GM23248 (cell line): ENCODE measurements around the gene PIAS1. TPM values are rescaled to one million over a fixed set of nuclear protein-coding genes. Genes with fewer than 3 reads are reported as not detected.

ENCODE experiments used
- DNase-seq: peaks from one replicate; pipeline ENCODE4 v3.0.0-alpha.2; 2015
- H2AFZ ChIP-seq: fragments of 200-600 bp; sonication (generic); 2 replicates; pipeline ENCODE4 v1.6.1; 2016; ENCODE audit warnings: antibody characterized with exemption
- H3F3A ChIP-seq: fragments of 200-600 bp; sonication (generic); 2 replicates; pipeline ENCODE4 v1.6.1; 2016; ENCODE audit warnings: mild to moderate bottlenecking, antibody characterized with exemption, mixed run types; ENCODE audit not compliant: insufficient read depth
- H3K27ac ChIP-seq: fragments of 200-600 bp; sonication (generic); 2 replicates; pipeline ENCODE4 v1.5.1; 2016; ENCODE audit warnings: mild to moderate bottlenecking
- H3K27me3 ChIP-seq: fragments of 200-600 bp; sonication (generic); replicated peaks from 2 replicates; pipeline ENCODE4 v1.6.1; 2016; ENCODE audit warnings: mild to moderate bottlenecking; ENCODE audit not compliant: insufficient read depth
- H3K36me3 ChIP-seq: fragments of 200-600 bp; sonication (generic); 2 replicates; pipeline ENCODE4 v1.6.1; 2016; ENCODE audit warnings: low read depth, mild to moderate bottlenecking
- H3K4me1 ChIP-seq: fragments of 200-600 bp; sonication (generic); 2 replicates; pipeline ENCODE4 v1.6.1; 2016; ENCODE audit warnings: mild to moderate bottlenecking; ENCODE audit not compliant: insufficient read depth
- H3K4me2 ChIP-seq: fragments of 200-600 bp; sonication (generic); one replicate; pipeline ENCODE4 v1.6.1; 2016; ENCODE audit warnings: mild to moderate bottlenecking; ENCODE audit not compliant: unreplicated experiment
- H3K4me3 ChIP-seq: fragments of 200-600 bp; sonication (generic); 2 replicates; pipeline ENCODE4 v1.5.1; 2016; ENCODE audit warnings: mild to moderate bottlenecking
- H3K79me2 ChIP-seq: fragments of 200-600 bp; sonication (generic); 2 replicates; pipeline ENCODE4 v1.6.1; 2016; ENCODE audit warnings: mild to moderate bottlenecking; ENCODE audit not compliant: insufficient read depth
- H3K9ac ChIP-seq: fragments of 200-600 bp; sonication (generic); 2 replicates; pipeline ENCODE4 v1.6.1; 2016; ENCODE audit warnings: mild to moderate bottlenecking
- H3K9me2 ChIP-seq: fragments of 200-600 bp; sonication (generic); 2 replicates; pipeline ENCODE4 v1.6.1; 2016; ENCODE audit warnings: mixed run types, mild to moderate bottlenecking, moderate library complexity; ENCODE audit not compliant: insufficient read depth
- H3K9me3 ChIP-seq: fragments of 200-600 bp; sonication (generic); one replicate; pipeline ENCODE4 v1.6.1; 2017; ENCODE audit warnings: low read depth
- H4K20me1 ChIP-seq: fragments of 200-600 bp; sonication (generic); 2 replicates; pipeline ENCODE4 v1.6.0; 2016; ENCODE audit not compliant: insufficient read depth
- EZH2 ChIP-seq: fragments of 200-600 bp; sonication (generic); IDR thresholded peaks from 2 replicates; pipeline ENCODE4 v1.6.1; 2018; ENCODE audit warnings: antibody characterized with exemption, mild to moderate bottlenecking; ENCODE audit not compliant: insufficient read depth, poor library complexity, severe bottlenecking
- EZH2phosphoT487 ChIP-seq: fragments of 200-600 bp; sonication (generic); IDR thresholded peaks from 2 replicates; pipeline ENCODE4 v1.6.1; 2018; ENCODE audit warnings: antibody characterized with exemption, moderate library complexity, mild to moderate bottlenecking, low read depth; ENCODE audit not compliant: insufficient read depth
- WGBS, 2 experiments: methylation state at CpG; one replicate each; pipeline ENCODE4 v1.1.6; 2015 to 2017; ENCODE audit warnings: low lambda C conversion rate in 2 of 2, low coverage in 1 of 2; ENCODE audit errors: missing lambda C conversion rate in 2 of 2; 5-methylcytosine and 5-hydroxymethylcytosine counted together
- in situ Hi-C: fragments of 300-500 bp; cut with MboI; formaldehyde crosslinking; loops from 2 replicates; pipeline ENCODE4 v1.15.0; 2020
- polyA plus RNA-seq: library from polyadenylated mRNA; unstranded; fragments of >200 nt; fragmentation: Nextera tagmentation; extraction: Ambion mirVana; gene quantifications from 2 replicates; pipeline ENCODE4 v1.2.1, GENCODE V29; 2016
- total RNA-seq: library from RNA; depleted of rRNA; stranded (reverse); fragments of >200 nt; shearing (Covaris generic); gene quantifications from 2 replicates; pipeline ENCODE4 v1.2.3, GENCODE V29; 2014

PIAS1 gene
- total and polyA plus RNA-seq, 2 experiments from 2014 or later = 14.8 to 34.4 TPM

GRCh38 chr15:68080334-68080733 is 26.2 kb downstream of the PIAS1 start:
- peaks cover 42% of the 10 kb centered on the region; the same call in 1 of the 2 replicates for H4K20me1 ChIP-seq
- TF ChIP-seq EZH2phosphoT487 (no peak), EZH2 (no peak)
- WGBS, 2 experiments = 93 to 98% methylated on average over 1 of the region's 1 CpG

GRCh38 chr15:68080783-68081182 is 26.7 kb downstream of the PIAS1 start:
- peaks cover 41% of the 10 kb centered on the region; the same call in 1 of the 2 replicates for H4K20me1 ChIP-seq
- H3K4me2 ChIP-seq = no peak overlapping the region
- in situ Hi-C loops = no loop called here
- peaks cover 100% of the 10 kb centered on the region for H3K79me2 ChIP-seq
- DNase-seq = no peak
- H3K27ac ChIP-seq = no peak overlapping the region
- H3K9ac ChIP-seq = no peak overlapping the region
- H3K4me3 ChIP-seq = no peak overlapping the region
- no peaks in the 10 kb centered on the region for H3K27me3 ChIP-seq
- no peak overlapping the region for H2AFZ ChIP-seq
- 58 to 61% methylated on average over 3 of the region's 3 CpGs for WGBS, 2 experiments
- H3K9me3 ChIP-seq = no peaks in the 10 kb centered on the region
- TF ChIP-seq EZH2phosphoT487 = no peak
- H3F3A ChIP-seq = no peaks in the 10 kb centered on the region
- H3K36me3 ChIP-seq = no peaks in the 10 kb centered on the region
- no peaks in the 10 kb centered on the region for H3K4me1 ChIP-seq
- H3K9me2 ChIP-seq = no peaks in the 10 kb centered on the region

More at GRCh38 chr15:68080334-68080733, 26.2 kb downstream of the PIAS1 start:
- Histone ChIP-seq H3F3A (no peaks in the 10 kb centered on the region), H3K4me1 (no peaks in the 10 kb centered on the region), H3K9me3 (no peaks in the 10 kb centered on the region), H3K27ac (no peak overlapping the region), H3K27me3 (no peaks in the 10 kb centered on the region), H2AFZ (no peak overlapping the region), H3K9me2 (no peaks in the 10 kb centered on the region), H3K4me2 (no peak overlapping the region), H3K36me3 (no peaks in the 10 kb centered on the region), H3K4me3 (no peak overlapping the region), H3K9ac (no peak overlapping the region), H3K79me2 (peaks cover 100% of the 10 kb centered on the region)
- in situ Hi-C loops = no loop called here
- no peak for DNase-seq

- Histone ChIP-seq H3K9me2 (no peaks in the 10 kb centered on the region), H4K20me1 (peaks cover 35% of the 10 kb centered on the region; the same call in 1 of the 2 replicates), H3K27ac (no peak overlapping the region), H2AFZ (no peak overlapping the region), H3K4me3 (no peak overlapping the region), H3K9ac (no peak overlapping the region), H3K36me3 (peaks cover 5% of the 10 kb centered on the region), H3K4me1 (no peaks in the 10 kb centered on the region), H3K27me3 (no peaks in the 10 kb centered on the region), H3F3A (no peaks in the 10 kb centered on the region), H3K79me2 (peaks cover 100% of the 10 kb centered on the region), H3K9me3 (no peaks in the 10 kb centered on the region), H3K4me2 (no peak overlapping the region)
- no peak for DNase-seq
- TF ChIP-seq EZH2phosphoT487 = no peak
- no peak for TF ChIP-seq EZH2
- WGBS, 2 experiments = 97 to 98% methylated on average over 4 of the region's 4 CpGs
- in situ Hi-C loops = no loop called here
Measured at GRCh38 chr15:68081869-68082505, 27.9 kb downstream of the PIAS1 start.

- WGBS, 2 experiments = 63 to 65% methylated on average over 3 of the region's 3 CpGs
- H3K4me1 ChIP-seq = no peaks in the 10 kb centered on the region
- in situ Hi-C loops = no loop called here
- no peak overlapping the region for H3K27ac ChIP-seq
- no peak overlapping the region for H3K4me3 ChIP-seq
- no peaks in the 10 kb centered on the region for H3K27me3 ChIP-seq
- peaks cover 100% of the 10 kb centered on the region for H3K79me2 ChIP-seq
- H4K20me1 ChIP-seq = peaks cover 34% of the 10 kb centered on the region; the same call in 1 of the 2 replicates
- no peaks in the 10 kb centered on the region for H3F3A ChIP-seq
- H3K4me2 ChIP-seq = no peak overlapping the region
- peaks cover 5% of the 10 kb centered on the region for H3K36me3 ChIP-seq
- H3K9ac ChIP-seq = no peak overlapping the region
- H2AFZ ChIP-seq = no peak overlapping the region
- no peak for TF ChIP-seq EZH2
- no peak for TF ChIP-seq EZH2phosphoT487
- H3K9me2 ChIP-seq = no peaks in the 10 kb centered on the region
- H3K9me3 ChIP-seq = no peaks in the 10 kb centered on the region
- no peak for DNase-seq
Measured at GRCh38 chr15:68082735-68083134, 28.6 kb downstream of the PIAS1 start.

GRCh38 chr15:68083463-68083862 is 29.3 kb downstream of the PIAS1 start:
- Histone ChIP-seq H3K4me1 (no peaks in the 10 kb centered on the region), H3K4me2 (no peak overlapping the region), H3K79me2 (peaks cover 98% of the 10 kb centered on the region), H3K27ac (no peak overlapping the region), H3K9me3 (no peaks in the 10 kb centered on the region), H3K9me2 (no peaks in the 10 kb centered on the region), H2AFZ (no peak overlapping the region), H3K9ac (no peak overlapping the region), H4K20me1 (peaks cover 29% of the 10 kb centered on the region; the same call in 1 of the 2 replicates), H3K27me3 (no peaks in the 10 kb centered on the region), H3K36me3 (peaks cover 5% of the 10 kb centered on the region), H3F3A (no peaks in the 10 kb centered on the region), H3K4me3 (no peak overlapping the region)
- no peak for TF ChIP-seq EZH2phosphoT487
- no peak for TF ChIP-seq EZH2
- in situ Hi-C loops = no loop called here
- DNase-seq = no peak
- 98% methylated on average over 4 of the region's 4 CpGs for WGBS, 2 experiments
